Fibroblast of lung (primary cell): ENCODE results near the gene ACAA1.

Experiments used
- CTCF ChIP-seq, 2 donors: IDR thresholded peaks in 1 of 2; conservative IDR thresholded peaks in 1 of 2; 1 replicate in 1 of 2; 2 replicates in 1 of 2; pipeline ENCODE4 v1.5.1; 2011 to 2012; ENCODE audit warnings: low read length in 2 of 2, control low read depth in 1 of 2, inconsistent platforms in 1 of 2, low read depth in 1 of 2, mild to moderate bottlenecking in 1 of 2
- EZH2 ChIP-seq: IDR thresholded peaks from 2 replicates; pipeline ENCODE4 v1.5.1; 2012; ENCODE audit warnings: low read length, control low read depth, mild to moderate bottlenecking; ENCODE audit errors: missing control alignments

GRCh38 chr3:38154625-38155255, 17.8 kb upstream of the ACAA1 start:
- no peak for TF ChIP-seq CTCF (conservative IDR thresholded peaks at IDR 0.05 in 1 of 2, IDR thresholded peaks at IDR 0.05 in 1 of 2; ENCODE audit: low read depth in 1 of 2, low read length in 2 of 2)
- no peak for TF ChIP-seq EZH2
